Measurements from ENCODE around the gene PRDM2.
"Not testable (repeated sequence)": the region's sequence is repeated elsewhere in the genome, so short reads cannot be mapped to it uniquely, and the experiment has no call there.

The PRDM2 gene

GRCh38 chr1:13702425-13703127, 2.6 kb downstream of the PRDM2 start:
- DNase-seq = no peak

- no peak for DNase-seq
These were observed 3.1 kb downstream of the PRDM2 start for GRCh38 chr1:13703128-13703513.

- DNase-seq = no peak
These were observed 3.8 kb downstream of the PRDM2 start for GRCh38 chr1:13703558-13704490.

GRCh38 chr1:13706046-13706445, 6.1 kb downstream of the PRDM2 start:
- no peak for DNase-seq

- DNase-seq = no peak
These were observed 7.2 kb downstream of the PRDM2 start for GRCh38 chr1:13707164-13707563.

- no peak for DNase-seq
These were observed 8.5 kb downstream of the PRDM2 start for GRCh38 chr1:13708380-13708982.

- DNase-seq = no peak
These were observed 10.1 kb downstream of the PRDM2 start for GRCh38 chr1:13710086-13710485.

GRCh38 chr1:13714851-13715250, 14.9 kb downstream of the PRDM2 start:
- DNase-seq = no peak

GRCh38 chr1:13715616-13716287, 15.8 kb downstream of the PRDM2 start:
- DNase-seq = not testable (repeated sequence)

- no peak for DNase-seq
These were observed 22.9 kb downstream of the PRDM2 start for GRCh38 chr1:13722808-13723360.

GRCh38 chr1:13723810-13724209, 23.8 kb downstream of the PRDM2 start:
- no peak for DNase-seq

GRCh38 chr1:13725714-13726175, 25.8 kb downstream of the PRDM2 start:
- no peak for DNase-seq

GRCh38 chr1:13728091-13728715, 28.2 kb downstream of the PRDM2 start:
- no peak for DNase-seq

GRCh38 chr1:13730291-13730690, 30.3 kb downstream of the PRDM2 start:
- DNase-seq = no peak

GRCh38 chr1:13730751-13731482, 30.9 kb downstream of the PRDM2 start:
- DNase-seq = peak; percentile 39

- no peak for DNase-seq
These were observed 31.9 kb downstream of the PRDM2 start for GRCh38 chr1:13731897-13732296.

- no peak for DNase-seq
These were observed 33.1 kb downstream of the PRDM2 start for GRCh38 chr1:13732971-13733667.

- DNase-seq = no peak
These were observed 33.7 kb downstream of the PRDM2 start for GRCh38 chr1:13733711-13734110.

- DNase-seq = no peak
These were observed 35.4 kb downstream of the PRDM2 start for GRCh38 chr1:13735168-13735930.

GRCh38 chr1:13737398-13737797, 37.4 kb downstream of the PRDM2 start:
- no peak for DNase-seq
